ENCODE data around the gene EVI5. TPM values are rescaled to one million over a fixed set of nuclear protein-coding genes. Genes with fewer than 3 reads are reported as not detected.

Gene EVI5
- total RNA-seq, 1 donor from 2014 or later: 13.7 TPM

DNA sequence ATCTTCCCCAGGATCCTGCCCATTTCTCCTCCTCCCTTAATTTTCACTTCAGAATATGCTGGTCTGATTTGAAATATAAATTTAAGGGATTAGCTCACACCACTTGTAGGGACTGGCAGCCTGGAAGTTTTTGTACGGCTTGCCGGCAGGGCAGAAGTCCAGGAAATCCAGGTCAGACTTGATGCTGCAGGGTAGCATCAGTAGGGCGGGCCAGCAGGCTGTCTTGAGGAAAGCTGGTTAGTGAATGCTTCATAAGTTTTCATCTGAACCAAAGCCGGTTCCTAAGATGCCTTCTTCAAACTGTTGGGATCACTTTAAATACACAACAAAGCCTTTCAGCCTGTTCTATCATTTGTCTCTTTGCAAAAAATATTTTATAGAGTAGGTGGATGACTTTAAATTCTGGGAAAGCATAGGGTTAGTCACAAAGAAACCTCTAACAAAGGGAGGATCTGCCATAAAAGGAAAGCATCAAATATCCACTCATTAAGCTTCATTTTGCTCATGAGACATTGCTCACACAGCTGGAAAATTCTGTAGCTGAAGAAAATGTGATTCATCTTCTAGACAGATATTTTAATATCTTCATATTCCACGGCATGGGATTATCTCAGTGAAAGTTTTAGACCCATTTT, 207.5 kb downstream of the EVI5 start:
- no peak overlapping the region for H3K9ac ChIP-seq
- H3K79me2 ChIP-seq (ENCODE audit: low read depth): no peaks in the 10 kb centered on the region
- no peaks in the 10 kb centered on the region for H3K27me3 ChIP-seq
- H3K36me3 ChIP-seq: no peaks in the 10 kb centered on the region
- H3F3A ChIP-seq (ENCODE audit: low read depth): no peaks in the 10 kb centered on the region
- Mint-ChIP-seq H3K27me3 (ENCODE audit: insufficient read depth, low read depth) (no peaks in the 10 kb centered on the region), H3K4me3 (no peak overlapping the region), H3K4me1 (peaks cover 12% of the 10 kb centered on the region), H3K27ac (no peak overlapping the region), H3K9me3 (no peaks in the 10 kb centered on the region), H3K36me3 (no peaks in the 10 kb centered on the region)
- TF ChIP-seq EZH2 (IDR thresholded peaks at IDR 0.05) (no peak), EZH2phosphoT487 (IDR thresholded peaks at IDR 0.05) (no peak)
- TF ChIP-seq, protein P1, sequence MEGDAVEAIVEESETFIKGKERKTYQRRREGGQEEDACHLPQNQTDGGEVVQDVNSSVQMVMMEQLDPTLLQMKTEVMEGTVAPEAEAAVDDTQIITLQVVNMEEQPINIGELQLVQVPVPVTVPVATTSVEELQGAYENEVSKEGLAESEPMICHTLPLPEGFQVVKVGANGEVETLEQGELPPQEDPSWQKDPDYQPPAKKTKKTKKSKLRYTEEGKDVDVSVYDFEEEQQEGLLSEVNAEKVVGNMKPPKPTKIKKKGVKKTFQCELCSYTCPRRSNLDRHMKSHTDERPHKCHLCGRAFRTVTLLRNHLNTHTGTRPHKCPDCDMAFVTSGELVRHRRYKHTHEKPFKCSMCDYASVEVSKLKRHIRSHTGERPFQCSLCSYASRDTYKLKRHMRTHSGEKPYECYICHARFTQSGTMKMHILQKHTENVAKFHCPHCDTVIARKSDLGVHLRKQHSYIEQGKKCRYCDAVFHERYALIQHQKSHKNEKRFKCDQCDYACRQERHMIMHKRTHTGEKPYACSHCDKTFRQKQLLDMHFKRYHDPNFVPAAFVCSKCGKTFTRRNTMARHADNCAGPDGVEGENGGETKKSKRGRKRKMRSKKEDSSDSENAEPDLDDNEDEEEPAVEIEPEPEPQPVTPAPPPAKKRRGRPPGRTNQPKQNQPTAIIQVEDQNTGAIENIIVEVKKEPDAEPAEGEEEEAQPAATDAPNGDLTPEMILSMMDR (IDR thresholded peaks at IDR 0.05): no peak
- no peak overlapping the region for H2AFZ ChIP-seq (replicated peaks)
- peaks cover 11% of the 10 kb centered on the region for H3K4me1 ChIP-seq
- H3K27ac ChIP-seq: peak overlapping the region; percentile 59
- DNase-seq (ENCODE audit: low spot score): peak; percentile 7
- H4K20me1 ChIP-seq (ENCODE audit: low read depth): no peaks in the 10 kb centered on the region
- no peaks in the 10 kb centered on the region for H3K9me3 ChIP-seq (ENCODE audit: low read depth)
- H3K4me2 ChIP-seq: peak overlapping the region; percentile 46
- no peak overlapping the region for H3K4me3 ChIP-seq

DNA sequence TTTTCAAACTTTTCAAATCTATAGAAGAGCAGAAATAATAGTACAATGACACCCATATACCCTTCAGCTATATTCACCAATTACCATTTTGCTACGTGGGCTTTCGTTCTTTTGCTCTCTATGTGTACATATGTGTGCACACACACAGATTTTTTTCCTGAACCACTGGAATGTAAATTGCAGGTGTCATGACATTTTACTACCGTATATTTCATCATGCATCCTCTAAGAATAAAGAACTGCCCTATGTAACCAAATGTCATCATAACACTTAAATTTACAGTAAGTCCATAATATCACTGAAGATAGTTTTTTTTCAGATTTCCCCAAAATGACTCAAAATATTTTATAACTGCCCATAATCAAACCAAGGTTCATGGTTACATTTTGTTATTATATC, 209.8 kb downstream of the EVI5 start:
- H4K20me1 ChIP-seq (ENCODE audit: low read depth): no peaks in the 10 kb centered on the region
- H3K27me3 ChIP-seq: no peaks in the 10 kb centered on the region
- no peaks in the 10 kb centered on the region for H3K79me2 ChIP-seq (ENCODE audit: low read depth)
- Mint-ChIP-seq H3K27me3 (ENCODE audit: insufficient read depth, low read depth) (no peaks in the 10 kb centered on the region), H3K27ac (no peak overlapping the region), H3K36me3 (no peaks in the 10 kb centered on the region), H3K4me3 (no peak overlapping the region), H3K4me1 (peaks cover 12% of the 10 kb centered on the region), H3K9me3 (no peaks in the 10 kb centered on the region)
- peaks cover 11% of the 10 kb centered on the region for H3K4me1 ChIP-seq
- H2AFZ ChIP-seq (replicated peaks): no peak overlapping the region
- no peak for TF ChIP-seq EZH2phosphoT487 (IDR thresholded peaks at IDR 0.05)
- no peak for TF ChIP-seq EZH2 (IDR thresholded peaks at IDR 0.05)
- TF ChIP-seq, protein P1 (IDR thresholded peaks at IDR 0.05): no peak
- no peak overlapping the region for H3K4me3 ChIP-seq
- DNase-seq (ENCODE audit: low spot score): no peak
- H3K9ac ChIP-seq: no peak overlapping the region
- no peaks in the 10 kb centered on the region for H3K36me3 ChIP-seq
- H3K27ac ChIP-seq: no peak overlapping the region
- no peak overlapping the region for H3K4me2 ChIP-seq
- no peaks in the 10 kb centered on the region for H3K9me3 ChIP-seq (ENCODE audit: low read depth)
- no peaks in the 10 kb centered on the region for H3F3A ChIP-seq (ENCODE audit: low read depth)

- no peak overlapping the region for H3K27ac ChIP-seq
- H3K36me3 Mint-ChIP-seq: no peaks in the 10 kb centered on the region
- H3F3A ChIP-seq (ENCODE audit: low read depth): no peaks in the 10 kb centered on the region
- no peaks in the 10 kb centered on the region for H3K9me3 ChIP-seq (ENCODE audit: low read depth)
- no peaks in the 10 kb centered on the region for H3K9me3 Mint-ChIP-seq
- no peak overlapping the region for H3K4me3 Mint-ChIP-seq
- no peaks in the 10 kb centered on the region for H4K20me1 ChIP-seq (ENCODE audit: low read depth)
- no peaks in the 10 kb centered on the region for H3K27me3 Mint-ChIP-seq (ENCODE audit: insufficient read depth, low read depth)
- no peaks in the 10 kb centered on the region for H3K36me3 ChIP-seq
- no peak overlapping the region for H3K9ac ChIP-seq
- peaks cover 6% of the 10 kb centered on the region for H3K4me1 Mint-ChIP-seq
- peaks cover 8% of the 10 kb centered on the region for H3K4me1 ChIP-seq
- H3K4me2 ChIP-seq: no peak overlapping the region
- no peak overlapping the region for H3K4me3 ChIP-seq
- H2AFZ ChIP-seq (replicated peaks): no peak overlapping the region
- no peaks in the 10 kb centered on the region for H3K79me2 ChIP-seq (ENCODE audit: low read depth)
- TF ChIP-seq, protein P1 (IDR thresholded peaks at IDR 0.05): no peak
- TF ChIP-seq EZH2 (IDR thresholded peaks at IDR 0.05) (no peak), EZH2phosphoT487 (IDR thresholded peaks at IDR 0.05) (no peak)
- no peak for DNase-seq (ENCODE audit: low spot score)
- no peak overlapping the region for H3K27ac Mint-ChIP-seq
- no peaks in the 10 kb centered on the region for H3K27me3 ChIP-seq
Measured at GRCh38 chr1:92572520-92572919, 212.4 kb downstream of the EVI5 start.

All from neural progenitor cell (in vitro differentiated cells).